ENCODE results near the gene SLAMF1. TPM values are rescaled to one million over a fixed set of nuclear protein-coding genes. Genes with fewer than 3 reads are reported as not detected.
"Not testable (repeated sequence)": the region's sequence is repeated elsewhere in the genome, so short reads cannot be mapped to it uniquely, and the experiment has no call there.

The SLAMF1 gene
- polyA plus RNA-seq, 3 donors: 0.13 to 0.65 TPM; not detected in 1

DNA sequence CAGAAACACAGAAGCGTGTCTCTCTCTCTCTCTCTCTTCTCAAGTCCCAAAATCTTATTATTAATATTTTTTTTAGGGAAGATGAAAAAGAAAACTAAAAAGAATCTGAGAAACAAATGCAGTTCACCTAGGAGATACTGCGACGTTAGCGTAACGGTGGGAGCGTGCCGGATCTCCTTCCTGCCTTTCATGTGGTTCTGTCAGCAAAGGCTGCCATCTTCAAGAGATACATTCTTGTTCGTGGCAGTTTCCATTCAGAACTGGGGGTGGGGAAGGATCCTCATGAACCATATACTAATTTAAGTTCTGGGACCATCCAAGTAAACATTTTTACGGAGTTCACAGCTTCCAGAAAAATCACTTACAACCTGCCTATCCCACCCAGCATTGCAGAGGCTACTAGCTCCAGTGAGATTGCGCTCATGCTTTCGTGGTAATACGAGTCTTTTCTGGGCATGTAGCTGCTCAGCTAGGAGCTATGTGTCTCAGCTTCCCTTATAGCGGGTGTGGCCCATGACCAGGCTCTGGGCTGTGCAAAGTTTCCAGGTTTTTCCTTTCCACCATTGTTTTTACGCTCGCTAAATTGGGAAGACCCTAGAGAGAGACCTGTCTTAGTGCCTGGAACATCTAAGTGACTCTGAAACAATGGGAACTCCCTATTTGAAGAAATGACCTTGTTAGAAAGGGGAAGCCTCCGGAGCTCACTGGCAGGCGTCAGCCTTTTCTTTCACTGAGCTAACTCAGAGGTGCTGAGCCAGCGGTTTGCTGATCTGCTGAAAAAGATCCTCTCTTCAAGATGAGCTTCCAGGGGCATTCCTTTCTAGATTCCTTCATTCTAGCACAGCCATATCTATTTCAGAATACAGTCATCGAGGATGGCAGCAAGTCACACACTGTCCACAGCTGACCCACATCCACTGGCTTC is 17.3 kb downstream of the SLAMF1 start:
- Mint-ChIP-seq H3K4me1 (peaks cover 57% of the 10 kb centered on the region), H3K9me3 (peaks cover 0 to 2% (median 0%) of the 10 kb centered on the region in 7 donors), H3K36me3 (peaks cover 0 to 2% of the 10 kb centered on the region in 2 donors), H3K27ac (peak overlapping the region; percentile 73 to 91 (median 88)), H3K4me3 (peak overlapping the region in 1 of 2 donors; percentile 51), H3K27me3 (ENCODE audit: low read depth in 3 of 3) (peaks cover 1 to 3% (median 2%) of the 10 kb centered on the region in 3 donors)
- intact Hi-C loops (cut with micrococcal nuclease): no loop called here
- Histone ChIP-seq H3K27me3 (ENCODE audit: control insufficient read depth in 2 of 2, insufficient read depth in 2 of 2, low read length in 2 of 2) (no peaks in the 10 kb centered on the region), H2AFZ (ENCODE audit: insufficient read depth, low read depth, low read length, poor library complexity, severe bottlenecking) (no peak overlapping the region), H3K36me3 (replicated peaks in 1 of 2; ENCODE audit: control insufficient read depth in 1 of 2, insufficient read depth in 2 of 2, low read length in 2 of 2) (no peaks in the 10 kb centered on the region), H3K79me2 (ENCODE audit: insufficient read depth, low read length) (no peaks in the 10 kb centered on the region), H4K20me1 (ENCODE audit: insufficient read depth, low read length) (no peaks in the 10 kb centered on the region), H3K4me2 (replicated peaks; ENCODE audit: extremely low read depth, low read length, poor library complexity, severe bottlenecking) (peak overlapping the region; percentile 47), H3K27ac (ENCODE audit: low read depth in 1 of 2, low read length in 2 of 2) (peak overlapping the region; percentile 7 to 76), H3K4me3 (replicated peaks in 1 of 3; ENCODE audit: low read depth in 2 of 3, low read length in 3 of 3) (peak overlapping the region in 1 of 3 experiments; percentile 38), H3K4me1 (ENCODE audit: control insufficient read depth in 1 of 2, insufficient read depth in 2 of 2, low read length in 2 of 2) (peaks cover 39 to 47% of the 10 kb centered on the region in 2 donors), H3K9ac (ENCODE audit: insufficient read depth, low read length, poor library complexity, severe bottlenecking) (peak overlapping the region; percentile 9), H3K9me3 (replicated peaks in 1 of 2; ENCODE audit: control insufficient read depth in 1 of 2, insufficient read depth in 1 of 2, low read length in 2 of 2) (no peaks in the 10 kb centered on the region)
- peak; percentile 67 to 88 (median 78) for DNase-seq
- 82% methylated on average over 9 of the region's 19 CpGs for WGBS (ENCODE audit: insufficient coverage)
- no peak for TF ChIP-seq CTCF (IDR thresholded peaks at IDR 0.05)

- H3K27ac ChIP-seq (ENCODE audit: low read depth in 1 of 2, low read length in 2 of 2): no peak overlapping the region
- H3K4me3 ChIP-seq (replicated peaks in 1 of 3; ENCODE audit: low read depth in 2 of 3, low read length in 3 of 3): no peak overlapping the region
- H3K36me3 ChIP-seq (replicated peaks in 1 of 2; ENCODE audit: control insufficient read depth in 1 of 2, insufficient read depth in 2 of 2, low read length in 2 of 2): no peaks in the 10 kb centered on the region
- intact Hi-C loops (cut with micrococcal nuclease): no loop called here
- TF ChIP-seq CTCF (IDR thresholded peaks at IDR 0.05): no peak
- no peak overlapping the region for H2AFZ ChIP-seq (ENCODE audit: insufficient read depth, low read depth, low read length, poor library complexity, severe bottlenecking)
- Mint-ChIP-seq H3K9me3 (peaks cover 0 to 2% (median 0%) of the 10 kb centered on the region in 7 donors), H3K4me1 (peaks cover 57% of the 10 kb centered on the region), H3K27me3 (ENCODE audit: low read depth in 3 of 3) (peaks cover 1 to 3% (median 2%) of the 10 kb centered on the region in 3 donors), H3K36me3 (peaks cover 0 to 2% of the 10 kb centered on the region in 2 donors), H3K27ac (peak overlapping the region in 4 of 7 donors; percentile 13 to 70 (median 47)), H3K4me3 (no peak overlapping the region)
- 93% methylated on average over 5 of the region's 8 CpGs for WGBS (ENCODE audit: insufficient coverage)
- H3K4me2 ChIP-seq (replicated peaks; ENCODE audit: extremely low read depth, low read length, poor library complexity, severe bottlenecking): no peak overlapping the region
- H3K79me2 ChIP-seq (ENCODE audit: insufficient read depth, low read length): no peaks in the 10 kb centered on the region
- H4K20me1 ChIP-seq (ENCODE audit: insufficient read depth, low read length): no peaks in the 10 kb centered on the region
- peaks cover 39 to 47% of the 10 kb centered on the region in 2 donors for H3K4me1 ChIP-seq (ENCODE audit: control insufficient read depth in 1 of 2, insufficient read depth in 2 of 2, low read length in 2 of 2)
- H3K9ac ChIP-seq (ENCODE audit: insufficient read depth, low read length, poor library complexity, severe bottlenecking): no peak overlapping the region
- DNase-seq: no peak
- H3K9me3 ChIP-seq (replicated peaks in 1 of 2; ENCODE audit: control insufficient read depth in 1 of 2, insufficient read depth in 1 of 2, low read length in 2 of 2): no peaks in the 10 kb centered on the region
- H3K27me3 ChIP-seq (ENCODE audit: control insufficient read depth in 2 of 2, insufficient read depth in 2 of 2, low read length in 2 of 2): no peaks in the 10 kb centered on the region
Observed at GRCh38 chr1:160628799-160629263, 18.0 kb downstream of the SLAMF1 start.

GRCh38 chr1:160627677-160628289 is 19.1 kb downstream of the SLAMF1 start:
- H3K9me3 Mint-ChIP-seq; H3K4me3 ChIP-seq (replicated peaks in 1 of 3; ENCODE audit: low read depth in 2 of 3, low read length in 3 of 3); intact Hi-C loops (cut with micrococcal nuclease); H3K36me3 Mint-ChIP-seq; H3K9ac ChIP-seq (ENCODE audit: insufficient read depth, low read length, poor library complexity, severe bottlenecking); H3K27me3 ChIP-seq (ENCODE audit: control insufficient read depth in 2 of 2, insufficient read depth in 2 of 2, low read length in 2 of 2); H3K4me3 Mint-ChIP-seq; H3K4me2 ChIP-seq (replicated peaks; ENCODE audit: extremely low read depth, low read length, poor library complexity, severe bottlenecking); DNase-seq; H4K20me1 ChIP-seq (ENCODE audit: insufficient read depth, low read length); H3K36me3 ChIP-seq (replicated peaks in 1 of 2; ENCODE audit: control insufficient read depth in 1 of 2, insufficient read depth in 2 of 2, low read length in 2 of 2); H2AFZ ChIP-seq (ENCODE audit: insufficient read depth, low read depth, low read length, poor library complexity, severe bottlenecking); H3K27ac ChIP-seq (ENCODE audit: low read depth in 1 of 2, low read length in 2 of 2); H3K27me3 Mint-ChIP-seq (ENCODE audit: low read depth in 3 of 3); H3K9me3 ChIP-seq (replicated peaks in 1 of 2; ENCODE audit: control insufficient read depth in 1 of 2, insufficient read depth in 1 of 2, low read length in 2 of 2); H3K79me2 ChIP-seq (ENCODE audit: insufficient read depth, low read length): not testable (repeated sequence)
- peaks cover 39 to 47% of the 10 kb centered on the region in 2 donors for H3K4me1 ChIP-seq (ENCODE audit: control insufficient read depth in 1 of 2, insufficient read depth in 2 of 2, low read length in 2 of 2)
- Mint-ChIP-seq H3K4me1 (peaks cover 56% of the 10 kb centered on the region), H3K27ac (peak overlapping the region in 1 of 7 donors; percentile 39)
- WGBS (ENCODE audit: insufficient coverage): no CpG with 5 or more reads among the region's 4 CpGs

All from CD14-positive monocyte (primary cell).